Measurements from ENCODE around the gene CDK5R1. TPM values are rescaled to one million over a fixed set of nuclear protein-coding genes. Genes with fewer than 3 reads are reported as not detected.

The CDK5R1 gene
- total RNA-seq, 2 experiments from 2014 or later, result 12.4 to 13.1 TPM

GRCh38 chr17:32470405-32471167 is 16.2 kb upstream of the CDK5R1 start:
- intact Hi-C loops (cut with micrococcal nuclease), result no loop called here
- no peak for DNase-seq
- Mint-ChIP-seq H3K4me3 (no peak overlapping the region), H3K4me1 (ENCODE audit: low read depth) (no peaks in the 10 kb centered on the region), H3K27ac (no peak overlapping the region), H3K27me3 (no peaks in the 10 kb centered on the region), H3K9me3 (no peaks in the 10 kb centered on the region), H3K36me3 (peaks cover 67% of the 10 kb centered on the region)
- POLR2A ChIA-PET, result no interaction called here
- CTCF ChIA-PET, result interaction anchor here (0.6 to 2.3 kb wide), 5 partner anchors 8 to 343 kb away, joined by 3 to 17 read pairs (median 3); partner anchors contain the start of gene PSMD11

GRCh38 chr17:32471652-32472051 is 15.1 kb upstream of the CDK5R1 start:
- H3K4me3 Mint-ChIP-seq, result no peak overlapping the region
- H3K27me3 Mint-ChIP-seq, result no peaks in the 10 kb centered on the region
- ChIA-PET POLR2A (no interaction called here), CTCF (interaction anchor here (0.6 to 2.3 kb wide), 3 partner anchors 9 to 173 kb away, joined by 3 to 17 read pairs (median 3); partner anchors contain the start of gene PSMD11)
- H3K36me3 Mint-ChIP-seq, result peaks cover 67% of the 10 kb centered on the region
- no peaks in the 10 kb centered on the region for H3K4me1 Mint-ChIP-seq (ENCODE audit: low read depth)
- intact Hi-C loops (cut with micrococcal nuclease), result no loop called here
- no peak overlapping the region for H3K27ac Mint-ChIP-seq
- no peaks in the 10 kb centered on the region for H3K9me3 Mint-ChIP-seq
- DNase-seq, result no peak

DNA sequence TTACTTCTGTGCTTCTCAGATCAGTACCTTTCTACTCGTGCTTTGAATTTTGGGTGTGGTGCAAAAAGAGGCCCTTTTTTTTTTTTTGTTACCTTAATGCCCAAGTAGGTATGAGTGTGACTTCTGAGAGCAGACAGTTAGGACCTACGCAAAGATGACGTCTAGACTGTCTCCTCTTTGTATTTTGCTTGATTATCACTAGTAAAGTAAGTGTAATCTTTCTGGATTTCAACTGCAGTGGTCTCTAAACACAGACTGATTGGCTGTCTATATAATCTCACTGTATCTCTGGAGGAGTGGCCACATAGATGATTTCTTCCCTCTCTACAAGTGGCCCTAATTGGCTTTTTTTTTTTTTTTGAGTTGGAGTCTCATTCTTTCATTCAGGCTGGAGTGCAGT is 11.5 kb upstream of the CDK5R1 start:
- CTCF ChIA-PET, result interaction anchor here (2.5 kb wide), 1 partner anchor 12 kb away, joined by 27 read pairs; no protein-coding TSS in a partner anchor

DNA sequence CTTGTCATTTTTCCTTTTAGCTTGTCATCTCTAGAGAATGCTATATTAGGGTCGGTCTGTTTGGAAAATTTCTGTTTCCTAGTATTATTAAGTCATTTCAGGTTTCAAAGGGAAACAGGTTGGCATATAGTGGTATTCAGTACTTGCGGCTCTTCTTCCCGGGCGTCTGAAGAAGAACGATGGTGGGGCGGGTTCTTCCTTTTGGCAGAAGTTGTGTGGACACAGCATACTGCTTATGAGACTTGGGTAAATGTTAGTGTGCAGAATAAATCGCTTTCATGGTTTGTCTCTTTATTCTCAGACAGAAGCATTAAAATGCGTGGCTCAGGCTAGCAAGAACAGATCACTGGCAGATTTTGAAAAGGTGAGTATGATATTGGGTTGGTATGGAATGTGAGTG is 9.6 kb upstream of the CDK5R1 start:
- no peaks in the 10 kb centered on the region for H3K9me3 Mint-ChIP-seq
- no peak overlapping the region for H3K4me3 Mint-ChIP-seq
- H3K4me1 Mint-ChIP-seq (ENCODE audit: low read depth), result peaks cover 3% of the 10 kb centered on the region
- H3K27me3 Mint-ChIP-seq, result no peaks in the 10 kb centered on the region
- intact Hi-C loops (cut with micrococcal nuclease), result no loop called here
- no peak for DNase-seq
- CTCF ChIA-PET, result interaction anchor here (0.8 to 2.5 kb wide), 2 partner anchors 14 to 33 kb away, joined by 3 to 27 read pairs; partner anchors contain the start of gene PSMD11
- H3K36me3 Mint-ChIP-seq, result peaks cover 70% of the 10 kb centered on the region
- H3K27ac Mint-ChIP-seq, result no peak overlapping the region
- POLR2A ChIA-PET, result no interaction called here

More for the DNA sequence above, 11.5 kb upstream of the CDK5R1 start:
- H3K27ac Mint-ChIP-seq, result peak overlapping the region; percentile 6
- POLR2A ChIA-PET, result no interaction called here
- peaks cover 75% of the 10 kb centered on the region for H3K36me3 Mint-ChIP-seq
- intact Hi-C loops (cut with micrococcal nuclease), result no loop called here
- H3K27me3 Mint-ChIP-seq, result no peaks in the 10 kb centered on the region
- H3K4me3 Mint-ChIP-seq, result no peak overlapping the region
- no peaks in the 10 kb centered on the region for H3K9me3 Mint-ChIP-seq
- DNase-seq, result no peak
- H3K4me1 Mint-ChIP-seq (ENCODE audit: low read depth), result no peaks in the 10 kb centered on the region

DNA sequence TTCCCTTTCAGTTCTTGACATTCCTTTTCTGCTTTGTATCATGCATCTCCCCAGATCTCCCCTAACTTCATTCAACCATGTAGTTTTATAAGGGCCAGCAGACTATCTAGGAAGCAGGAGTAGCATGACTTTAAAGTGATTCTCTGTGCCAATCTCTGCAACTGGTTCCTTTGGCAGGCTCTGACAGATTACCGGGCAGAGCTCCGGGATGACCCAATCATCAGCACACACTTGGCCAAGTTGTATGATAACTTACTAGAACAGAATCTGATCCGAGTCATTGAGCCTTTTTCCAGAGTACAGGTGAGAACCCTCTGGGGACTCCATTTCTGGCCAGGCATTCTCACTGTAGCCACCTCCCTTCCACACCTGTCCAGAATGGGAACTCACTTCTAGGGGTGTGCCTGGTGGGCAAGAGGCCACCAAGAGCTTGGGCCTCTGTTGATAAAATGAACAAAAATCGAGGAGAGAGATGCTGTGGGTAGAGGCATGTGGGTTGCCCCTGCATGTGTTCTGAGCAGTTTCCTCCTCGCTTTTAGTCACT is 7.6 kb upstream of the CDK5R1 start:
- DNase-seq, result no peak
- ChIA-PET POLR2A (no interaction called here), CTCF (interaction anchor here (1.3 to 1.5 kb wide), 2 partner anchors 16 to 18 kb away, joined by 3 to 6 read pairs; no protein-coding TSS in a partner anchor)
- H3K9me3 Mint-ChIP-seq, result no peaks in the 10 kb centered on the region
- peak overlapping the region; percentile 30 for H3K27ac Mint-ChIP-seq
- no peak overlapping the region for H3K4me3 Mint-ChIP-seq
- H3K4me1 Mint-ChIP-seq (ENCODE audit: low read depth), result peaks cover 7% of the 10 kb centered on the region
- H3K36me3 Mint-ChIP-seq, result peaks cover 64% of the 10 kb centered on the region
- H3K27me3 Mint-ChIP-seq, result no peaks in the 10 kb centered on the region
- intact Hi-C loops (cut with micrococcal nuclease), result no loop called here

DNA sequence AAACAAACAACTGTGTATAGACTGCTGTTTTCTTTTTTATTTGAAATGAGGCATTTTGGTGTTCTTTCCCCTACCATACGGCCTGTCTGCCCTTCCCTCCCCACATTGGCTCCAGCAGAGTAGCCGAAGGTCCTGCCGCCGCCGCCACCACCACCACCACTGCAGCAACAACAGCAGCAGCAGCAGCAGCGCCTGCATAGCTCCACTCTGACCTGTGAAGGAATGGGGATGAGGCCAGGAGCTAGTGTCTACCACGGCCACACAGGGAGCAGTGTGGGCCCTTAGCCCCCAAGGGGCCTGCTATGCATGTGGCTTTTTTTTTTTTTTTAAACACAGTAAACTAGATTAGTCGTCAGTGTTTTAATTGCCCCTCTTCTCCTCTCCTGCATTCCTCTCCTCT is 5.6 kb upstream of the CDK5R1 start:
- no peak for DNase-seq
- H3K36me3 Mint-ChIP-seq, result peaks cover 49% of the 10 kb centered on the region
- H3K27me3 Mint-ChIP-seq, result no peaks in the 10 kb centered on the region
- POLR2A ChIA-PET, result interaction anchor here (0.7 kb wide), 1 partner anchor 18 kb away, joined by 3 read pairs; no protein-coding TSS in a partner anchor
- intact Hi-C loops (cut with micrococcal nuclease), result no loop called here
- peak overlapping the region; percentile 74 for H3K27ac Mint-ChIP-seq
- CTCF ChIA-PET, result interaction anchor here (12.0 kb wide), 1 partner anchor 20 kb away, joined by 102 read pairs; no protein-coding TSS in a partner anchor
- H3K4me1 Mint-ChIP-seq (ENCODE audit: low read depth), result peaks cover 12% of the 10 kb centered on the region
- no peak overlapping the region for H3K4me3 Mint-ChIP-seq
- H3K9me3 Mint-ChIP-seq, result no peaks in the 10 kb centered on the region

DNA sequence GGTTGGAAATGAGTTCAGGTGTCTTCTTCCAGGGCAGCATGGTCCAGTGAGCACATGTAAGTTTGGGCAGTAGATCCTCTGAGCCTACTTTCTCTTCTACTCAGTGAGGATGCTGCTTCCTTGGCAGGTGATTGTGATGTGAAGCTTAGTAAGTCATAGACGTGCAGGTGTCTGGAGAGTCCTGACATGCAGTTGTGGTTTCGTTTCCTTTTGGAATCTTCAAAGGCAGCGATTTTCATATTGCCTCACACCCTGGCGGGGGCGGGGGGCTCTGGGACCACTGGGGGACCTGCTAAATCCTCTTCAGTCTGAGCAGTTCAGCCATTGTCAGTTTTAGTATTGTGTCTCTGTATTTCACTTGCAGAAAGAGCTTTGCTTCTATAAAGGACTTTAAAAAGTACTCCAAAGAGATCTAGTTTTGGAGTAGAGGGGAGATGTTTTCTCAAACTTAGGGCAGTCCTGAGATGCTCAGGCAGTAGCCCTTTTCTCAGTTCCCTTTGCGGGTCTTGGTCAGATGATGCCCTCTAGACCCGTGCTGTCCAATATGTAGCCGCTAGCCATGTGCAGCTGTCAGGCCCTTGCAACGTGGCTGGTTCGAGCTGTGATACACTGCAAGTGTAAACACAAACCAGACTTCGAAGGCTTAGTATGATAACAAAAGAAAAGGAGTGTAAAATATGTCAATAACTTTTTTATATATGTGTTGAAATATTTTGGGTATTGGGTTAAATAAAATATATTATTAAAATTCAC is 4.0 kb upstream of the CDK5R1 start:
- no peaks in the 10 kb centered on the region for H3K9me3 Mint-ChIP-seq
- H3K4me3 Mint-ChIP-seq, result no peak overlapping the region
- intact Hi-C loops (cut with micrococcal nuclease), result loop anchor here (1.0 kb wide), 2 partner anchors 127 to 273 kb away; no protein-coding TSS in a partner anchor
- H3K4me1 Mint-ChIP-seq (ENCODE audit: low read depth), result peaks cover 15% of the 10 kb centered on the region
- H3K27ac Mint-ChIP-seq, result peak overlapping the region; percentile 74
- peaks cover 40% of the 10 kb centered on the region for H3K36me3 Mint-ChIP-seq
- H3K27me3 Mint-ChIP-seq, result no peaks in the 10 kb centered on the region
- POLR2A ChIA-PET, result interaction anchor here (0.5 to 1.5 kb wide), 3 partner anchors 35 to 71 kb away, joined by 3 to 5 read pairs (median 3); no protein-coding TSS in a partner anchor
- CTCF ChIA-PET, result interaction anchor here (1.7 to 12.0 kb wide), 3 partner anchors 21 to 274 kb away, joined by 8 to 102 read pairs (median 11); no protein-coding TSS in a partner anchor
- no peak for DNase-seq

- Mint-ChIP-seq H3K27me3 (no peaks in the 10 kb centered on the region), H3K4me3 (no peak overlapping the region), H3K9me3 (no peaks in the 10 kb centered on the region), H3K36me3 (peaks cover 40% of the 10 kb centered on the region), H3K27ac (peak overlapping the region; percentile 52), H3K4me1 (ENCODE audit: low read depth) (peaks cover 23% of the 10 kb centered on the region)
- no peak for DNase-seq
- intact Hi-C loops (cut with micrococcal nuclease), result loop anchor here (1.0 to 2.0 kb wide), 3 partner anchors 21 to 272 kb away; no protein-coding TSS in a partner anchor
- CTCF ChIA-PET, result interaction anchor here (0.8 to 12.0 kb wide), 13 partner anchors 16 to 426 kb away, joined by 3 to 102 read pairs (median 4); no protein-coding TSS in a partner anchor
- POLR2A ChIA-PET, result interaction anchor here (0.7 to 1.5 kb wide), 2 partner anchors 39 to 71 kb away, joined by 3 to 5 read pairs; no protein-coding TSS in a partner anchor
These were observed 3.3 kb upstream of the CDK5R1 start for GRCh38 chr17:32483451-32484019.

DNA sequence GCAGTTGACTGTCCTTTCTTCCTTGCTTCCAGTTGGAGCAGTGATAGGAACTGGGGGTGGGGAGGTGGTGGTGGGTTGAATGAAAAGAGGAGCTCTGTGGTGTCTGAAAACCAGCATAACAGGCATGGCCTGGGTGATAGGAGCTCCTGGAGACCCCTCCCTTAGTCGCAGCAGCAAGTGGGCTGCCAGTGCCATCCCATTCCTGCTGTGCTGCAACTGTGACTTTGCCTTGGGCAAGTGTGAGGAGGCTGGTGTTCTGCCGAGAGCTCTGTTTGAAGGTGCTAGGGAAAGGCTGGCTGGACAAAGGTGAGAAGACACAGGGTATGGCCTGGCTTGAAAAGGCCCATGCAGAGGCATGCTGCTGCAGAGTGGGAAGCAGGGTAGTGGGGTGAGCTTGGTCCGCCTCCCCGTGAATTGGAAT is 2.7 kb upstream of the CDK5R1 start:
- Mint-ChIP-seq H3K27me3 (no peaks in the 10 kb centered on the region), H3K4me3 (no peak overlapping the region), H3K36me3 (peaks cover 42% of the 10 kb centered on the region), H3K9me3 (no peaks in the 10 kb centered on the region), H3K27ac (peak overlapping the region; percentile 52), H3K4me1 (ENCODE audit: low read depth) (peaks cover 27% of the 10 kb centered on the region)
- ChIA-PET CTCF (interaction anchor here (0.6 to 12.0 kb wide), 15 partner anchors 9 to 426 kb away, joined by 3 to 102 read pairs (median 4); no protein-coding TSS in a partner anchor), POLR2A (interaction anchor here (0.5 to 1.5 kb wide), 2 partner anchors 39 to 66 kb away, joined by 3 to 5 read pairs; no protein-coding TSS in a partner anchor)
- intact Hi-C loops (cut with micrococcal nuclease), result loop anchor here (2.0 kb wide), 1 partner anchor 21 kb away; no protein-coding TSS in a partner anchor
- DNase-seq, result no peak

DNA sequence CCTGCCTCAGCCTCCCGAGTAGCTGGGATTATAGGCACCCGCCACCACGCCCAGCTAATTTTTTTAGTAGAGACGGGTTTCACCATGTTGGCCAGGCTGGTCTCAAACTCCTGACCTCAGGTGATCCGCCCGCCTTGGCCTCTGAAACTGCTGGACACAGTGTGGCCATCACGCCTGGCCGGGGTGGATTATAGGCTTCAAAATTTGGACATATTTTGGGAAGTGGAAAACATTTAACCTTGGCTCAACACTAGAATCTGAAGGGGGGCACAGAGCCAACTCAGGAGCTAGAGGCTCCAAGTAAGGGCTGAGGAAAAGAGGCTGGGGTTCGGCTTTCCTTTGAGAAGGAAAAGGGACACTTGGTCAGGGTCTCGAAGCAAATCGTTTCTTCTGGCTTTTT is 2.2 kb upstream of the CDK5R1 start:
- peaks cover 42% of the 10 kb centered on the region for H3K36me3 Mint-ChIP-seq

More for the DNA sequence above, 2.2 kb upstream of the CDK5R1 start:
- ChIA-PET POLR2A (interaction anchor here (0.5 to 6.7 kb wide), 3 partner anchors 39 to 67 kb away, joined by 3 to 38 read pairs (median 5); no protein-coding TSS in a partner anchor), CTCF (interaction anchor here (0.6 to 12.0 kb wide), 14 partner anchors 9 to 425 kb away, joined by 3 to 102 read pairs (median 4); no protein-coding TSS in a partner anchor)
- H3K27ac Mint-ChIP-seq, result no peak overlapping the region
- no peaks in the 10 kb centered on the region for H3K27me3 Mint-ChIP-seq
- intact Hi-C loops (cut with micrococcal nuclease), result loop anchor here (2.0 to 5.0 kb wide), 3 partner anchors 22 to 393 kb away; partner anchors contain the start of gene MYO1D
- H3K4me3 Mint-ChIP-seq, result no peak overlapping the region
- no peaks in the 10 kb centered on the region for H3K9me3 Mint-ChIP-seq
- no peak for DNase-seq
- H3K4me1 Mint-ChIP-seq (ENCODE audit: low read depth), result peaks cover 31% of the 10 kb centered on the region
